Immature natural killer cell (primary cell): ENCODE results near the gene WFDC1. TPM values are rescaled to one million over a fixed set of nuclear protein-coding genes. Genes with fewer than 3 reads are reported as not detected.

Source experiments
- DNase-seq, 3 donors: peaks; one replicate each; pipeline ENCODE4 v3.0.0; 2022; ENCODE audit warnings: mixed read lengths in 1 of 3
- H3K27ac Mint-ChIP-seq, 6 donors: one replicate each; pipeline ENCODE4 v1.8.0; 2020; ENCODE audit warnings: mixed read lengths in 6 of 6, mild to moderate bottlenecking in 5 of 6, inconsistent platforms in 4 of 6, moderate library complexity in 3 of 6
- H3K27me3 Mint-ChIP-seq, 3 donors: one replicate each; pipeline ENCODE4 v1.8.0; 2020 to 2021; ENCODE audit warnings: low read depth in 3 of 3, mild to moderate bottlenecking in 3 of 3, mixed read lengths in 3 of 3, moderate library complexity in 3 of 3, inconsistent platforms in 1 of 3
- H3K36me3 Mint-ChIP-seq, 3 donors: one replicate each; pipeline ENCODE4 v1.8.0; 2020; ENCODE audit warnings: mixed read lengths in 3 of 3, inconsistent platforms in 2 of 3, mild to moderate bottlenecking in 2 of 3
- H3K4me1 Mint-ChIP-seq, 2 donors: one replicate each; pipeline ENCODE4 v1.8.0; 2020; ENCODE audit warnings: inconsistent platforms in 2 of 2, mild to moderate bottlenecking in 2 of 2, mixed read lengths in 2 of 2, moderate library complexity in 1 of 2
- H3K4me3 Mint-ChIP-seq, 5 donors: one replicate each; pipeline ENCODE4 v1.8.0; 2020; ENCODE audit warnings: mild to moderate bottlenecking in 5 of 5, mixed read lengths in 5 of 5, inconsistent platforms in 3 of 5, moderate library complexity in 3 of 5
- H3K9me3 Mint-ChIP-seq, 6 donors: one replicate each; pipeline ENCODE4 v1.8.0; 2020; ENCODE audit warnings: mild to moderate bottlenecking in 6 of 6, mixed read lengths in 6 of 6, inconsistent platforms in 4 of 6, moderate library complexity in 3 of 6
- polyA plus RNA-seq, 3 donors: library from polyadenylated mRNA; unstranded; fragments of 300-500 nt; fragmentation: Illumina TruSeq; gene quantifications; one replicate each; pipeline ENCODE4 v1.2.3, GENCODE V29; 2021

The WFDC1 gene
- polyA plus RNA-seq, 3 donors from 2014 or later, result not detected

DNA sequence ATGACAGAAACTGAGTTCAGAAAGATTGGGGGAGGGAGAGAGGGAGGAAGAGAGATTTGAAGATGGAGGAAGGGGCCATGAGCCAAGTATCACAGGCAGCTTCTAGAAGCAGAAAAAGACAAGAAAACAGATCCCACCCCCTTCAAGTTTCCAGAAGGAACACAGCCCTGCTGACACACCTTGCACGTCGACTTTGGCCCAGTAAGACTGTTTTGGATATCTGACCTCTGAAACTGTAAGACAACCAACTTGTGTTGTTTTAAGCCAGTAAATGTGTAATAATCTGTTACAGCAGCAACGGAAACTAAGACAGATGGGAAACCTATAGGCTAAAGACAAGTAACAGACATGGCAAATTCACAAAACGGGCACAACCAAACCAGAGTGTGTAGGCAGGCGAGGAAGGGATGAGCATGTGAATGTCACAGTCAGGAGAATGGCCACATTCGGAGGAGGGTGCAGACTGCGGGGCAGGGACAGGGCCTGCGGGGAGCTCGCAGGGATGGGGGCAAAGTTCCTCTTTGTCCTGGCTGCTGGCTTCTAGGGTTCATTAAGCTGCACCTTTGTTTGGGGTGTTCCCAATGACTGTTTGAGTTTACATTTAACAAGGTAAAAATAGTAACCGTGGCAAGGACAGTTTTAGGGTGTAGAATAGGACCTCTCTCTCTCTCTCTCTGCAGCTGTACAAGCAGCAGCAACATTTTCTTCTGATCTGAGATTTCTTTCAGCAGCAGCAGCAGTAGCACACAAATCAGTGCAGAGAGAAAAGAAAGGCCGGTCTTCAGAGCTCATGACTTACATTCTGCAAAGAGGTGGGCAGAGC is 55.4 kb downstream of the WFDC1 start:
- Mint-ChIP-seq H3K4me3 (no peak overlapping the region), H3K4me1 (no peaks in the 10 kb centered on the region), H3K27ac (no peak overlapping the region), H3K36me3 (no peaks in the 10 kb centered on the region), H3K27me3 (peaks cover 2% of the 10 kb centered on the region in 3 donors), H3K9me3 (no peaks in the 10 kb centered on the region)
- no peak for DNase-seq

- Mint-ChIP-seq H3K4me3 (no peak overlapping the region), H3K36me3 (no peaks in the 10 kb centered on the region), H3K27me3 (peaks cover 2% of the 10 kb centered on the region in 3 donors), H3K9me3 (no peaks in the 10 kb centered on the region), H3K4me1 (no peaks in the 10 kb centered on the region), H3K27ac (no peak overlapping the region)
- no peak for DNase-seq
These were observed 56.2 kb downstream of the WFDC1 start for GRCh38 chr16:84350685-84351400.

DNA sequence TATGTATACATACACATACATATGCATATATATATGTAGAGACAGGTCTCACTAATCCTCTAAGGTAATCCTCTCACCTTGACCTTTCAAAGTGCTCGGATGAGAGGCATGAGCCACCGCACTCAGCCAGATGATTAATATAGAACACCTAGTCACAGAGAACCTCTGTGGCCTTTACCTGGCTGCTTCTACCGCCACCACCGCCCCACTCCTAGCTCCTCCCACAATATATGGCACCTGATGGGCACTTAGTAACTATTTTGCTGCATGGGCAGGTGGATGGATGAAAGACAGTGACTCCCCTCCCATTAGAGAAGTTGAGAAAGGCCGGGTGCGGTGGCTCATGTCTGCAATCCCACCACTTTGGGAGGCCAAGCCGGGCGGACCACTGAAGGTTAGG is 57.0 kb downstream of the WFDC1 start:
- Mint-ChIP-seq H3K27ac (no peak overlapping the region), H3K36me3 (no peaks in the 10 kb centered on the region), H3K27me3 (peaks cover 0 to 2% (median 0%) of the 10 kb centered on the region in 3 donors), H3K9me3 (no peaks in the 10 kb centered on the region), H3K4me1 (no peaks in the 10 kb centered on the region), H3K4me3 (no peak overlapping the region)
- no peak for DNase-seq

- Mint-ChIP-seq H3K27ac (no peak overlapping the region), H3K36me3 (no peaks in the 10 kb centered on the region), H3K27me3 (peaks cover 2 to 3% (median 2%) of the 10 kb centered on the region in 3 donors), H3K4me1 (no peaks in the 10 kb centered on the region), H3K9me3 (no peaks in the 10 kb centered on the region), H3K4me3 (no peak overlapping the region)
- no peak for DNase-seq
These were observed 59.6 kb downstream of the WFDC1 start for GRCh38 chr16:84354306-84354705.

DNA sequence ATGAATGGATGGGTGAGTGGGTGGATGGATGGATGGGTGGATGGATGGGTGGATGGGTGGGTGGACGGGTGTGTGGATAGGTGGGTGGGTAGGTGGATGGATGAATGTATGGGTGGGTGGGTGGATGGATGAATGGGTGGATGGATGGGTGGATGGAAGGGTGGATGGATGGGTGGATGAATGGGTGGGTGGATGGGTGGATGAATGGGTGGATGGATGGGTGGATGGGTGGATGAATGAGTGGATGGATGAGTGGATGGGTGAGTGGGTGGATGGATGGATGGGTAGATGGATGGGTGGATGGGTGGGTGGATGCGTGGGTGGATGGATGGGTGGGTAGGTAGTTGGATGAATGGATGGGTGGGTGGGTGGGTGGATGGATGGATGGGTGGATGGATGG is 60.5 kb downstream of the WFDC1 start:
- Mint-ChIP-seq H3K36me3 (no peaks in the 10 kb centered on the region), H3K27me3 (peaks cover 0 to 3% (median 2%) of the 10 kb centered on the region in 3 donors), H3K4me3 (no peak overlapping the region), H3K27ac (no peak overlapping the region), H3K9me3 (no peaks in the 10 kb centered on the region), H3K4me1 (peaks cover 0 to 2% of the 10 kb centered on the region in 2 donors)
- no peak for DNase-seq

DNA sequence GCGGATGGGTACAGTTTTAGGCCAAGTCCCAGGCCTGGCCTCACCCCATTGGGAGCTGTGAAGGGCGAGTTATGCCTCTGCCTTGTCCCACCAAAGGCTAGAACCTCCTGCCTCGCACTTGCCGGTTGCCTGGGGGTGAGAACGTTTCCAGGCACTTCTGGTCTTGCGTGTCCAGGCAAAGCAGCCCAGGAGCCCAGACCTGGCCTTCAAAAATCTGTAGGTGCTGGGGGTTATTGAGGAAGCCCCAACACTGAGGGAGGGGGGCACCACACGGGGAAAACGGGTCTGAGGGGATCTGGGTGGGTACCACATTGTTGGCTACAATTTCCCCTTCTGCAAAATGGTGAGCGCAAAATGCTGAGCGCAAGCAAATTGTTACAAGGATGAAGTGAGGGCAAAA is 61.5 kb downstream of the WFDC1 start:
- peaks cover 0 to 3% of the 10 kb centered on the region in 2 donors for H3K4me1 Mint-ChIP-seq
- H3K27me3 Mint-ChIP-seq, result peaks cover 0 to 3% (median 2%) of the 10 kb centered on the region in 3 donors
- no peak overlapping the region for H3K4me3 Mint-ChIP-seq
- no peaks in the 10 kb centered on the region for H3K36me3 Mint-ChIP-seq
- H3K9me3 Mint-ChIP-seq, result no peaks in the 10 kb centered on the region
- no peak overlapping the region for H3K27ac Mint-ChIP-seq
- DNase-seq, result no peak

DNA sequence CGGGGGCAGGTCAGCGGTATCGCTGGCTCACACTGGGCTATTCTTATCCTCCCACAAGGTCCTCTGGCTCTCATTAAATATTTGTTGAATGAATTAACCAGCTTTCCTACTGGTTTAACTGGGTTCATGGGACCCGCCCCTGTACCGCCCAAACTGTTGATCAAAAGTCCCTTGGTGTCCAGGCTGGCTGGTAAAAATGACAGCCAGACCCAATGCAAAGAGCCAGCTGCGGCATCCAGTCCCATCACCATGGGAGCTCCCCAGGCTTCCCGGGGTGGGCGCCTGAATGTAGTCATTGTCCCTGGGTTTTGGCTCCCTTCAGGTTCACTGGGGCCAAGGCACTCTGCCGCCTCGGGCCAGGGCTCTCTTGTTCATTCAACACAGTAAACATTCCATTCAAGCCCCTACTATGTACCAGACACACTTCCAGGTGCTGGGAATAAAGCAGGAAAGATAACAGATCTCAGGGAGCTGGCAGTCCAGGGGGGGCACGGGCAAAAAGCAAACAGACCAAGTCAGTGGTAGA is 62.0 kb downstream of the WFDC1 start:
- peaks cover 0 to 3% of the 10 kb centered on the region in 2 donors for H3K4me1 Mint-ChIP-seq
- DNase-seq, result no peak
- no peak overlapping the region for H3K27ac Mint-ChIP-seq
- H3K4me3 Mint-ChIP-seq, result no peak overlapping the region
- no peaks in the 10 kb centered on the region for H3K9me3 Mint-ChIP-seq
- H3K36me3 Mint-ChIP-seq, result no peaks in the 10 kb centered on the region
- H3K27me3 Mint-ChIP-seq, result peaks cover 0 to 3% (median 2%) of the 10 kb centered on the region in 3 donors

- Mint-ChIP-seq H3K27ac (no peak overlapping the region), H3K4me1 (peaks cover 0 to 3% of the 10 kb centered on the region in 2 donors), H3K27me3 (peaks cover 0 to 4% (median 3%) of the 10 kb centered on the region in 3 donors), H3K9me3 (no peaks in the 10 kb centered on the region), H3K4me3 (no peak overlapping the region), H3K36me3 (no peaks in the 10 kb centered on the region)
- no peak for DNase-seq
These were observed 62.5 kb downstream of the WFDC1 start for GRCh38 chr16:84357191-84357651.

GRCh38 chr16:84358601-84359295 is 64.1 kb downstream of the WFDC1 start:
- H3K9me3 Mint-ChIP-seq, result no peaks in the 10 kb centered on the region
- DNase-seq, result no peak
- H3K27ac Mint-ChIP-seq, result no peak overlapping the region
- peaks cover 0 to 3% of the 10 kb centered on the region in 2 donors for H3K4me1 Mint-ChIP-seq
- H3K27me3 Mint-ChIP-seq, result peaks cover 0 to 5% (median 4%) of the 10 kb centered on the region in 3 donors
- no peak overlapping the region for H3K4me3 Mint-ChIP-seq
- H3K36me3 Mint-ChIP-seq, result no peaks in the 10 kb centered on the region

GRCh38 chr16:84359326-84359725 is 64.6 kb downstream of the WFDC1 start:
- Mint-ChIP-seq H3K4me1 (peaks cover 0 to 3% of the 10 kb centered on the region in 2 donors), H3K36me3 (no peaks in the 10 kb centered on the region), H3K9me3 (no peaks in the 10 kb centered on the region), H3K27ac (no peak overlapping the region), H3K4me3 (no peak overlapping the region), H3K27me3 (peaks cover 0 to 5% (median 4%) of the 10 kb centered on the region in 3 donors)
- no peak for DNase-seq

DNA sequence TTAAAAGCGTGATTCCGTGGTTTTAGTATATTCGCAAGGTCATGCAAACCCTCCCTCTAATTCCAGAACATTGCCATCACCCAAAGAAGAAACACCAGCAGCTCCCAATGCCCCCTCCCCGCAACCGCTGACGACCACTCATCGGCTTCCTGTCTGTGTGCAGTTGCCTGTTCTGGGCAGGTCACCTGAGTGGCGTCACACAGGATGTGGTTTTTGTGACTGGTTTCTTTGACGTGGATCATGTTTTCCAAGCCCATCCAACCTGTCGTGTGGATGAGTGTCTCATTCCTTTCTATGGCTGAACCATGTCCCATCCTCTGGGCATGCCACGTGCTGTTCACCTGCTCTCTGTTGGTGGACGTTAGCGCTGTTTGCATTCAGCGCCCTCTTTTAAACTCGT is 65.5 kb downstream of the WFDC1 start:
- Mint-ChIP-seq H3K9me3 (no peaks in the 10 kb centered on the region), H3K4me1 (peaks cover 0 to 3% of the 10 kb centered on the region in 2 donors), H3K36me3 (no peaks in the 10 kb centered on the region), H3K4me3 (no peak overlapping the region), H3K27ac (no peak overlapping the region), H3K27me3 (peaks cover 2 to 5% (median 4%) of the 10 kb centered on the region in 3 donors)
- DNase-seq, result no peak

- Mint-ChIP-seq H3K4me3 (no peak overlapping the region), H3K4me1 (peaks cover 0 to 3% of the 10 kb centered on the region in 2 donors), H3K36me3 (no peaks in the 10 kb centered on the region), H3K27me3 (peaks cover 2 to 5% (median 4%) of the 10 kb centered on the region in 3 donors), H3K27ac (no peak overlapping the region), H3K9me3 (no peaks in the 10 kb centered on the region)
- DNase-seq, result no peak
These were observed 66.1 kb downstream of the WFDC1 start for GRCh38 chr16:84360748-84361147.

- no peak for DNase-seq
- Mint-ChIP-seq H3K9me3 (no peaks in the 10 kb centered on the region), H3K36me3 (no peaks in the 10 kb centered on the region), H3K27me3 (peaks cover 4 to 5% (median 5%) of the 10 kb centered on the region in 3 donors), H3K4me3 (no peak overlapping the region), H3K4me1 (peaks cover 0 to 3% of the 10 kb centered on the region in 2 donors), H3K27ac (no peak overlapping the region)
These were observed 66.9 kb downstream of the WFDC1 start for GRCh38 chr16:84361546-84361945.
